HG02588 (cell line): ENCODE data around the gene RPL22.
"Not testable (repeated sequence)": the region's sequence is repeated elsewhere in the genome, so short reads cannot be mapped to it uniquely, and the experiment has no call there.

Experiments
- ATAC-seq: cut with Tn5 transposase; IDR thresholded peaks from one replicate; pipeline ENCODE4 v1.9.1; 2021; ENCODE audit warnings: mild to moderate bottlenecking, moderate library complexity; ENCODE audit not compliant: unreplicated experiment

Gene RPL22

GRCh38 chr1:6234502-6235295, 35.3 kb upstream of the RPL22 start:
- no peak for ATAC-seq

- no peak for ATAC-seq
Observed at GRCh38 chr1:6233376-6233775, 34.0 kb upstream of the RPL22 start.

DNA sequence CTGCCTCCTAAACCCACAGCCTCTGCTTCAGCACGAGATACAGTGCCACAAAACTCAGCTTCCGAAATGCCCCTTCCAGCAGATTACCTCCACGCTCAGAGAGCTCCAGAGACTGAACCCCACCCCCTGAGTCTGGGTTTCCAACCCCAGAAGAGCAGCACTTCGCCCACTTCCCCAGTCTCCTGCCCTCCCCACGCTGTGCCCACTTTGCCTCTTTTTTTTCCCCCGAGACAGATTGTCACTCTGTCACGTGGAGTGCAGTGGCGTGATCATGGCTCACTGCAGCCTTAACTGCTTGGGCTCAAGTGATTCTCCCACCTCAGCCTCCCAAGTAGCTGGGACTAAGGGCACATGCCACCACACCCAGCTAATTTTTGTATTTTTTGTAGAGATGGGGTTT, 26.3 kb upstream of the RPL22 start:
- ATAC-seq, result no peak

GRCh38 chr1:6224718-6225117, 25.3 kb upstream of the RPL22 start:
- ATAC-seq, result no peak

GRCh38 chr1:6223617-6224016, 24.2 kb upstream of the RPL22 start:
- no peak for ATAC-seq

- no peak for ATAC-seq
Observed at GRCh38 chr1:6222636-6223035, 23.2 kb upstream of the RPL22 start.

- no peak for ATAC-seq
Observed at GRCh38 chr1:6221210-6221784, 21.9 kb upstream of the RPL22 start.

GRCh38 chr1:6220236-6220635, 20.8 kb upstream of the RPL22 start:
- no peak for ATAC-seq

DNA sequence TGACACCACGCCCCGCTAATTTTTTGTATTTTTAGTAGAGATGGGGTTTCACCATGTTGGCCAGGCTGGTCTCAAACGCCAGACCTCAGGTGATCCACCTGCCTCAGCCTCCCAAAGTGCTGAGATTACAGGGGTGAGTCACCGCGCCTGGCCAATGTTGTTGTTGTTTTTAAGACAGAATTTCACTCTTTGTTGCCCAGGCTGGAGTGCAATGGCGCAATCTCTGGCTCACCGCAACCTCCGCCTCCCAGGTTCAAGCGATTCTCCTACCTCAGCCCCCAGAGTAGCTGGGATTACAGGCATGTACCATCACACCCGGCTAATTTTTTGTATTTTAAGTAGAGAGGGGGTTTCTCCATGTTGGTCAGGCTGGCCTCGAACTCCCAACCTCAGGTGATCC, 20.2 kb upstream of the RPL22 start:
- not testable (repeated sequence) for ATAC-seq

DNA sequence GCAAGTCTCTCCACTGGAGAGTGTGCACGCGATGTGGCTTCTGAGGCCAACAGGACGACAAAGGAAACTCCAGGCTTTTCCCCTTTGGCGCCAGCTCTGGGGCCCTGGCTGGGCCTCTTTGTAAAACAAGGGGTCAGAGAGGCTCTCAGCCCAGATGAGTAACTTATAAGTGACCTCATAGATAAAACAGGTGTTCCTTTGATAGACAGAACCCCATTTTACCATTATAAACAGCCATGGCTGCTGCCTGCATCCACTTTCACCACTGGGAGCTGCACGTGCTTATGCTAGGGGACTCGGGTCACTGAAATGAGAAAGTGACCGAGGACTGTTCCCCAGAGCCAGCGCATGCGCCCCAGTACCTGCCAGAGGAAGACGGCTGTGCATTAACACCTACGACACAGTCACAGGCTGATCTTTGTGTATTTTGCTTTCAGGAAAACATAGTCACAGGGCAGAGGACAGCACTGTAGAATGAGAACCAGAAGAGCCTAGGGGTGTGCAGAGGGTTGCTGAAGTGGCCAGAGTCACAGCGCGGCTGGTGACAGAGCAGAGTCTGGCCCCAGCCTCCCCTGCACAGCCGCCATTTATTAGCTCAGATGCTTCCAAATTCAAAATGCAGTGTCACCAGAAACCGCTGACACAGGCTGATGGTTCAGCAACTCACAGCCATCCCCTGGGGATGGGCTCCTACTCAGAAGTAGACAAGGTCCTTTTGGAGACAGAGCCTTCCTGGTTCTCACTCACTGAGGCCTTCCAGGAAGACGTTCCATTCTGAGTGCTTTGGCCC, 19.2 kb upstream of the RPL22 start:
- ATAC-seq, result no peak

DNA sequence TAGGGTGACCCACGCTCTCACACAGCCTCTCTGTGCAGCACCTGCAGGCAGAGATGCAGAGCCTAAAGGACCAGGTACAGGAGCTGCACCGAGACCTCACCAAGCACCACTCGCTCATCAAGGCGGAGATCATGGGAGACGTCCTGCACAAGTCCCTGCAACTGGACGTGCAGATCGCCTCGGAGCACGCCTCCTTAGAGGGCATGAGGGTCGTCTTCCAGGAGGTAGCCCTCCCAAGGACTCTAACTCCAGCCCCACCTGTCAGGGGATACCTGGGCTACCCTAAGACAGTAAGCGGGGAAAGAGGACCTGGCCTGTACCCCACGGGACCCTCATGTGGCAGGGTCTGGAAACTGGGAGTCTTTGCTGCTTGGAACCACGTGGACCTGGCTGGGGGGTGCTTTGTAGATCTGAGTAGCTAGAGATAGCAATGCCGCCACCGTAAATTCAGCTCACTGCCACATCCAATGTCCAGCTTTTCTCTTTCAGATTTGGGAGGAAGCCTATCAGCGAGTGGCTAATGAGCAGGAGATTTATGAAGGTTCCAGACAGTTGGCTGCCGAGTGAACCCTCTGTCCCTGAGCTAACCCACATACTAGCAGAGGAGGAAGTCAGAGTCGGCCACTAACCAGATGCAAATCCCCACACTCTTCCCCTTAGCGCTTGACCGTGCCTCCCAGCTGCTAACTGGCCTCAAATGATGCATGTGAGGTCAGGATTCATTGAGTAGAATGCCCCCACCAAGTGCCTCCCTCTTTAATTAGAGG, 13.0 kb upstream of the RPL22 start:
- no peak for ATAC-seq

GRCh38 chr1:6211731-6212130, 12.3 kb upstream of the RPL22 start:
- ATAC-seq, result no peak

DNA sequence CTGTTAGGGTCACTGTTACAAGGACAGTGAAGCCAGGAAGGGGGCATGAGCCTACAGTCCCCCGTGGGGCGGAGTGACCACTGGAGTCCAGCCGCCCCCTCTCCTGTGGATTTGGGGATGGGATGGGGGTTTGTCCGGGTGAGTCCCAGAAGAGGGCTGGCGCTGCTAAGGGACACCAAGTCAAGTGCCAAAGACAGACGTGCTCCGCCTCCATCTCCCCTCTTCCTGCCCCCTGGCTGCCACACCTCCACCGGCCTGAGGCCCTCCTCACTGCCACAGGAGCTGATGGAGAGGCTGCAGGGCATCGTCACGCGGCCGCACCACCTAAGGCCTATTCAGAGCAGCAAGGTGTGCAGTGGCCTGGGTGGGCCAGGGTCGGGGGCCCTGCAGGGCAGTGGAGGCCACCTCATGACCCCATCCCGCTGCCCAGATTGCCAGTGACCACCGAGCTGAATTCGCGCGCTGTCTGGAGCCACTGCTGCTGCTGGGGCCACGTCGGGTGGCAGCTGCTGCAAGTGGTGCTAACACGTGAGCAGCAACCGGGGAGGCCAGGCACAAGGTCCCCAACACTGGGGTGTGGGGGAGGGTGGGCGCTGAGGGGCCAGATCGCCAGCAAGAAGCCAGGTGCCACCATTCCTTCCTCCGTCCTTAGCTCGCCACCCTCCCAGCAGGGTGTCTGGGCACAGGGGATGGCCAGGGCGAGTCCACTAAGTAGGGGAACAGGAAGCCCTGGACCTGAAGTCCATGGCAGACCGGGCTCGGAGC, 11.4 kb upstream of the RPL22 start:
- ATAC-seq, result no peak

DNA sequence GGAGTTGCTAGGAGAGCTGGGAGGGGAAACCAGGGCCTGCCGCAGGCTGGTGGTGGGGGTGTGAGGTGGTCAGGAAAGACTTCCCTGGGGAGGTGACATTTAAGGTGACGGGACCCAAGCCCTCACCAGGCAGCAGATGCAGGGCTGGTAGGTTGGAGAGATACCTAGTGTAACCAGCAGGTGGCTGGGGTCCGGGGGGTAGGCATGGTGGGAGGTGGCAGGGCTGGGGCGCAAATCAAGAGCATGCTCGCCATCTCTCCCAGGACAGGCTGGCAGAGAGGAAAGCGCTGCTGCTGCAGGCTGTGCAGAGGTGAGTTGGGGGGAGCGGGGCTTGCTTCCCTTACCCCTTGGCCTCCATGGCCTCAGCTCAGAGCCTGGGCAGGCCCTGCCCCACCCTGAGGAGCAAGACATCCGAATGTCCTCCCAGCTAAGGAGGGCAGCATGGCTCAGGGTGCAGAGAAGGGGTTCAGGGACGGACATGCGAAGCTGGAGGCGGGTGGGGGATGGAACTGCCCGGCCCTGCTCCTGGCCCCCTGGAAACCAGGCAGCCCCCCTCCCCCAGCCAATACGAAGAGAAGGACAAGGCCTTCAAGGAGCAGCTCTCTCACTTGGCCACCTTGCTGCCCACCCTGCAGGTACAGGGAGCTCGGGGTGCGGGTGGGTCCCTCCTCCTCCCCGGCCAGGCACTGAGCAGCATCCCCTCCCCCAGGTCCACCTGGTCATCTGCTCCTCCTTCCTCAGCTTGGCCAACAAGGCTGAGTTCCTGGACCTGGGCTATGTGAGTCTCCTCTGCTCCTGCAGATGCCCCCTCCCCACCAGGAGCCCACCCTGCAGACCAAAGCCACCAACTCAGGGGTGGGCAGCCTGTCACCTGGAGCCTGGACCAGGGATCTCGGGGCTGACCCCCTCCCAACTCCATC, 10.5 kb upstream of the RPL22 start:
- no peak for ATAC-seq

GRCh38 chr1:6208723-6209660, 9.6 kb upstream of the RPL22 start:
- ATAC-seq, result no peak

DNA sequence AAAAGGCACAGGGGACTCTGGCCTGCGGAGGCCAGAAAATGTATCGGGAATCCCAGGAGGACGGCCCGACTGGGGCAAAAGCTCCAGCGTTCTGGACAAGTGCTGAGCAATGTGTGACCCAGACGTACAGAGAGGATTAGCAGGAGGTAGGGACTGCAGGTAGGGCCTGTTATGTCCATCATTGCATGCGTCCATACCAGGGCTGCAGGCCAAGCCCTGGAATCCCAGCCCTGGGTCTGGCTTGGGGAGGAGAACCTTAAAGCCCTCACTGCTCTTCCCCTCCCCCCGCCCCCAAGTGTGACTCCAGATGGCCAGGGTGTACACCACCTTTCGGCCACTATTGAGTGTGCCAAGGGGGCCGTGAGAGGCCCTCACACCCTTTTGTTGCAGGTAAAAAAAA, 8.5 kb upstream of the RPL22 start:
- ATAC-seq, result no peak

- ATAC-seq, result no peak
Observed at GRCh38 chr1:6207075-6207885, 7.9 kb upstream of the RPL22 start.

- ATAC-seq, result no peak
Observed at GRCh38 chr1:6206520-6206855, 7.1 kb upstream of the RPL22 start.
